SU-DHL-6 (cell line): ENCODE data around the gene ADCY3.

Experiments used
- CTCF ChIP-seq: fragments of 200-600 bp; sonication (generic); IDR thresholded peaks from one replicate; pipeline ENCODE4 v1.5.1; 2017; ENCODE audit warnings: antibody characterized with exemption, mild to moderate bottlenecking, low read length, moderate library complexity; ENCODE audit not compliant: insufficient read depth, poor library complexity, severe bottlenecking
- EZH2phosphoT487 ChIP-seq: fragments of 200-600 bp; sonication (generic), shearing (Covaris generic); conservative IDR thresholded peaks from 2 replicates; pipeline ENCODE4 v1.6.1; 2018; ENCODE audit warnings: mild to moderate bottlenecking, antibody characterized with exemption, low read length, moderate library complexity, mixed read lengths

DNA sequence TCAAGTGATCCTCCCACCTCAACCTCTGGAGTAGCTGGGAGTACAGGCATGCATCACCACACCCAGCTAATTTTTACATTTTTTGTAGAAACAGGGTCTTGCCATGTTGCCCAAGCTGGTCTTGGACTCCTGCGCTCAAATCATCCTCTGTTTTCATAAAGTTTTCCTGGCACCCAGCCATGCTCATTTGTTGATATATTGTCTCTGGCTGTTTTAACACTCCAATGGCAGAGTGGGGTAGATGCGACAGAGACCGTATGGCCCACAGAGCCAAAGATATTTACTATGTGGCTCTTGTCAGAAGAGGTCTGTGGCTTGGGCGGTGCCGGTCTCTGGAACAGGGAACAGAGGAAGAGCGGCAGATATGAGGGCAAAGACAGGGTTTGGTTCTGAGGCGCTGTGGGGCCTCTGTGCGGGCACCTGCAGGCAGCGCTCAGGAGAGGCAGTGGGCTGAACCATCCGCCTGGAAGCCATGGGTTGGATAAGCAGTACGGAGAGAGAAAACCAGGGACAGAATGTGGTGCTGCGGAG lies 76.6 kb downstream of the ADCY3 start:
- TF ChIP-seq CTCF (no peak), EZH2phosphoT487 (no peak)
